Measurements from ENCODE around the gene THSD1.

THSD1 gene

GRCh38 chr13:52405767-52406494, at the start of gene THSD1:
Gene THSD1, minus strand, starts transcription at chr13:52406172. Its CDS starts 3,572 bp downstream, at chr13:52402600.
- Mint-ChIP-seq H3K4me3 (peak within 1 kb of the TSS; percentile 77), H3K27ac (ENCODE audit: low read depth) (no peak within 1 kb of the TSS), H3K4me1 (peaks cover 16% of the 10 kb centered on the region), H3K27me3 (peaks cover 24% of the 10 kb centered on the region), H3K9me3 (no peaks in the 10 kb centered on the region), H3K36me3 (ENCODE audit: insufficient read depth) (peaks cover 8% of the 10 kb centered on the region)
- peak; percentile 54 for ATAC-seq (replicated peaks; ENCODE audit: extremely low read depth, poor library complexity, severe bottlenecking)
- no peak for DNase-seq (ENCODE audit: low spot score in 2 of 2)

DNA sequence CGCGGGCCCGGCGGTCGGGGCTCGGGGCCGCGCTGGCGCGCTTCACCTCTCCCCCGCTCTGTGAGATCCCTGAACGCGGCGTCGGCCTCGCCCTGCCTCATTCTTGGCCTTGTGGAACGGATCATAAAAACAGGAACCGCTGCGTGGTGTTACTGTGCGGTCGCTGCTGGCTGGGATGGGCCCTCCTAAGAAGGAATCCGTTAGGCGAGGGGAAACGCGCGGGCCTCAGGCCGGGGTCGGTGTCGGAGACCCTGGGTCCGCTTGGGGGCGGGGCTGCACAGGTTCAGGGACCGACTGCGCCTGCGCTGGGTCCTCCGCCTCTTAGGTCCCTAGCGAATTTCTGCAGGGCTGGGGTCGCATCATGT, 49.7 kb upstream of the THSD1 start:
- peak; percentile 12 for ATAC-seq (replicated peaks; ENCODE audit: extremely low read depth, poor library complexity, severe bottlenecking)
- peak overlapping the region; percentile 95 for H3K4me3 Mint-ChIP-seq
- H3K27ac Mint-ChIP-seq (ENCODE audit: low read depth): peak overlapping the region; percentile 99
- peak; percentile 41 to 44 for DNase-seq (ENCODE audit: low spot score in 2 of 2)
- no peaks in the 10 kb centered on the region for H3K27me3 Mint-ChIP-seq
- peaks cover 28% of the 10 kb centered on the region for H3K36me3 Mint-ChIP-seq (ENCODE audit: insufficient read depth)
- peaks cover 24% of the 10 kb centered on the region for H3K4me1 Mint-ChIP-seq
- no peaks in the 10 kb centered on the region for H3K9me3 Mint-ChIP-seq

GRCh38 chr13:52454820-52455676, 49.1 kb upstream of the THSD1 start, which contains the start of gene CKAP2:
Gene CKAP2, plus strand, starts transcription at chr13:52455478. Its CDS starts 79 bp downstream, at chr13:52455557.
- Mint-ChIP-seq H3K4me3 (peak within 1 kb of the TSS; percentile 95), H3K27me3 (no peaks in the 10 kb centered on the region), H3K4me1 (peaks cover 22% of the 10 kb centered on the region), H3K9me3 (no peaks in the 10 kb centered on the region), H3K27ac (ENCODE audit: low read depth) (peak within 1 kb of the TSS; percentile 99), H3K36me3 (ENCODE audit: insufficient read depth) (peaks cover 31% of the 10 kb centered on the region)
- DNase-seq (ENCODE audit: low spot score in 2 of 2) (peak; percentile 89 to 94), ATAC-seq (replicated peaks; ENCODE audit: extremely low read depth, poor library complexity, severe bottlenecking) (peak; percentile 84)

GRCh38 chr13:52454459-52454819, 48.5 kb upstream of the THSD1 start:
- H3K27ac Mint-ChIP-seq (ENCODE audit: low read depth): peak overlapping the region; percentile 99
- H3K27me3 Mint-ChIP-seq: no peaks in the 10 kb centered on the region
- H3K4me3 Mint-ChIP-seq: peak overlapping the region; percentile 95
- H3K9me3 Mint-ChIP-seq: no peaks in the 10 kb centered on the region
- DNase-seq (ENCODE audit: low spot score in 2 of 2): peak in 1 of 2 donors; percentile 18
- peaks cover 27% of the 10 kb centered on the region for H3K4me1 Mint-ChIP-seq
- ATAC-seq (replicated peaks; ENCODE audit: extremely low read depth, poor library complexity, severe bottlenecking): peak; percentile 15
- peaks cover 34% of the 10 kb centered on the region for H3K36me3 Mint-ChIP-seq (ENCODE audit: insufficient read depth)

GRCh38 chr13:52452470-52452869, 46.5 kb upstream of the THSD1 start:
- peaks cover 32% of the 10 kb centered on the region for H3K36me3 Mint-ChIP-seq (ENCODE audit: insufficient read depth)
- no peak for DNase-seq (ENCODE audit: low spot score in 2 of 2)
- H3K27me3 Mint-ChIP-seq: no peaks in the 10 kb centered on the region
- H3K4me1 Mint-ChIP-seq: peaks cover 45% of the 10 kb centered on the region
- H3K9me3 Mint-ChIP-seq: no peaks in the 10 kb centered on the region
- no peak overlapping the region for H3K27ac Mint-ChIP-seq (ENCODE audit: low read depth)
- no peak for ATAC-seq (replicated peaks; ENCODE audit: extremely low read depth, poor library complexity, severe bottlenecking)
- H3K4me3 Mint-ChIP-seq: no peak overlapping the region

DNA sequence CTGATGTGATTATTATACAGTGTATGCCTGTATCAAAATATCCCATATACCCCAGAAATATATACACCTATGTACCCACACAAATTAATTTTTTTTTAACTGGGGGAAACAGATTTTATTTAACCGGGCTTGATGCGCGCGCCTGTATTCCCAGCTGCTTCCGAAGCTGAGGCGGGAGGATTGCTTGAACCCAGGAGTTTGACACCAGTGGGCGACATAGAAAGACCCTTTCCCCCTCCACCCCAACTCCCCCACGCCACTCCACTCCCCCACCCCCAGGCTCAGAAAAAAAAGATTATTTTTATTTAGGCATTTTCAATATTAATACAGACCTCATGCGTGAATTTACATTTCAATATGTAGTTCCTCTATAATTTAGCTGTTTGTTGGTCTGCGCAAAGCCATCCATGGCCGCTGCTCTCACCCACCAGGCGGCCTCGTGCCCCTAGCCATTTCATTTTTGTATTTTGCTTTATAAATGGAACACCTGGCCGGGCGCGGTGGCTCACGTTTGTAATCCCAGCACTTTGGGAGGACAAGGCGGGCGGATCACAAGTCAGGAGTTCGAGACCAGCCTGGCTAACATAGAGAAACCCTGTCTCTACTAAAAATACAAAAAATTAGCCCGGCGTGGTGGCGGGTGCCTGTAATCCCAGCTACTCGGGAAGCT, 45.3 kb upstream of the THSD1 start:
- no peaks in the 10 kb centered on the region for H3K9me3 Mint-ChIP-seq
- peak overlapping the region; percentile 94 for H3K27ac Mint-ChIP-seq (ENCODE audit: low read depth)
- no peaks in the 10 kb centered on the region for H3K27me3 Mint-ChIP-seq
- ATAC-seq (replicated peaks; ENCODE audit: extremely low read depth, poor library complexity, severe bottlenecking) (no peak), DNase-seq (ENCODE audit: low spot score in 2 of 2) (no peak)
- peak overlapping the region; percentile 88 for H3K4me3 Mint-ChIP-seq
- H3K4me1 Mint-ChIP-seq: peaks cover 47% of the 10 kb centered on the region
- peaks cover 28% of the 10 kb centered on the region for H3K36me3 Mint-ChIP-seq (ENCODE audit: insufficient read depth)

GRCh38 chr13:52450793-52451116, 44.8 kb upstream of the THSD1 start:
- Mint-ChIP-seq H3K4me3 (peak overlapping the region; percentile 88), H3K9me3 (no peaks in the 10 kb centered on the region), H3K27me3 (no peaks in the 10 kb centered on the region), H3K4me1 (peaks cover 42% of the 10 kb centered on the region), H3K27ac (ENCODE audit: low read depth) (peak overlapping the region; percentile 94), H3K36me3 (ENCODE audit: insufficient read depth) (peaks cover 27% of the 10 kb centered on the region)
- ATAC-seq (replicated peaks; ENCODE audit: extremely low read depth, poor library complexity, severe bottlenecking): no peak
- no peak for DNase-seq (ENCODE audit: low spot score in 2 of 2)

- H3K36me3 Mint-ChIP-seq (ENCODE audit: insufficient read depth): peaks cover 24% of the 10 kb centered on the region
- peak within 1 kb of the TSS; percentile 94 for H3K27ac Mint-ChIP-seq (ENCODE audit: low read depth)
- peak within 1 kb of the TSS; percentile 88 for H3K4me3 Mint-ChIP-seq
- DNase-seq (ENCODE audit: low spot score in 2 of 2): peak; percentile 91 to 95
- ATAC-seq (replicated peaks; ENCODE audit: extremely low read depth, poor library complexity, severe bottlenecking): peak; percentile 55
- H3K4me1 Mint-ChIP-seq: peaks cover 41% of the 10 kb centered on the region
- H3K9me3 Mint-ChIP-seq: no peaks in the 10 kb centered on the region
- no peaks in the 10 kb centered on the region for H3K27me3 Mint-ChIP-seq
These were observed 44.2 kb upstream of the THSD1 start, which contains the start of gene VPS36 for GRCh38 chr13:52450012-52450792. Gene VPS36, minus strand, starts transcription at chr13:52450634. Its CDS starts 40 bp downstream, at chr13:52450594.

- H3K4me3 Mint-ChIP-seq: peak overlapping the region; percentile 88
- DNase-seq (ENCODE audit: low spot score in 2 of 2) (no peak), ATAC-seq (replicated peaks; ENCODE audit: extremely low read depth, poor library complexity, severe bottlenecking) (peak; percentile 1)
- peaks cover 20% of the 10 kb centered on the region for H3K36me3 Mint-ChIP-seq (ENCODE audit: insufficient read depth)
- no peaks in the 10 kb centered on the region for H3K27me3 Mint-ChIP-seq
- no peaks in the 10 kb centered on the region for H3K9me3 Mint-ChIP-seq
- H3K4me1 Mint-ChIP-seq: peaks cover 34% of the 10 kb centered on the region
- peak overlapping the region; percentile 94 for H3K27ac Mint-ChIP-seq (ENCODE audit: low read depth)
These were observed 43.5 kb upstream of the THSD1 start for GRCh38 chr13:52449331-52450011.

GRCh38 chr13:52447815-52448552, 42.0 kb upstream of the THSD1 start:
- DNase-seq (ENCODE audit: low spot score in 2 of 2) (no peak), ATAC-seq (replicated peaks; ENCODE audit: extremely low read depth, poor library complexity, severe bottlenecking) (no peak)
- H3K27me3 Mint-ChIP-seq: no peaks in the 10 kb centered on the region
- peaks cover 32% of the 10 kb centered on the region for H3K4me1 Mint-ChIP-seq
- H3K9me3 Mint-ChIP-seq: no peaks in the 10 kb centered on the region
- peaks cover 19% of the 10 kb centered on the region for H3K36me3 Mint-ChIP-seq (ENCODE audit: insufficient read depth)
- H3K4me3 Mint-ChIP-seq: peak overlapping the region; percentile 88
- H3K27ac Mint-ChIP-seq (ENCODE audit: low read depth): peak overlapping the region; percentile 94

GRCh38 chr13:52447354-52447753, 41.4 kb upstream of the THSD1 start:
- Mint-ChIP-seq H3K36me3 (ENCODE audit: insufficient read depth) (peaks cover 19% of the 10 kb centered on the region), H3K4me3 (peak overlapping the region; percentile 88), H3K4me1 (peaks cover 38% of the 10 kb centered on the region), H3K9me3 (no peaks in the 10 kb centered on the region), H3K27me3 (no peaks in the 10 kb centered on the region), H3K27ac (ENCODE audit: low read depth) (no peak overlapping the region)
- ATAC-seq (replicated peaks; ENCODE audit: extremely low read depth, poor library complexity, severe bottlenecking) (no peak), DNase-seq (ENCODE audit: low spot score in 2 of 2) (no peak)

All from central memory CD8-positive, alpha-beta T cell (primary cell).